Measurements from ENCODE around the gene CDH13.

DNA sequence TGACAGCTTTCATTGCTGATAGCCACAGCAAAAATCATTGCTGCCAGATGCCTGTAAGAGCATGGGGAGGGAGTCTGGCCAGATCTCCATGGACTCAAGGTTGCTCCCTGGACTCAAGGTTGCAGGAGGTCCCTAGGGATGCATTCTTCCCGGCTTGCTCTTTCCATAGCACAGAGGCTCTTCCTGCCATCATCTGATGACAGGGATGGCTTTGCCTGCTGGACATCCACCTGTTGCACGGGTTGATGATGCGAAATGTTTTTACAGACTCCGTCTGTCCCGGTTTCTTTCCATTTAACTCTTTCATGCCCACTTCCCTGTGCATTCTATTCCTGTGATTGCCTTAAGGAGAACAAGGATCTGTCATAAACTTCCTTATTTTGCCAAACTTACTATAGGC lies 1065.5 kb downstream of the CDH13 start:
- TF ChIP-seq EZH2 (IDR thresholded peaks at IDR 0.05; ENCODE audit: borderline replicate concordance), result no peak
- no peak for TF ChIP-seq CTCF (IDR thresholded peaks at IDR 0.05; ENCODE audit: poor library complexity)

Data from hepatocyte (in vitro differentiated cells).